NT2/D1 (cell line): ENCODE measurements around the gene SCARB2.

Experiments
- SUZ12 ChIP-seq: IDR thresholded peaks from 2 replicates; pipeline ENCODE4 v1.6.1; 2011; ENCODE audit not compliant: insufficient read length, insufficient read depth; ENCODE audit errors: extremely low read depth
- YY1 ChIP-seq: IDR thresholded peaks from 2 replicates; pipeline ENCODE4 v1.6.1; 2011; ENCODE audit not compliant: insufficient read length, insufficient read depth
- ZNF274 ChIP-seq: IDR thresholded peaks from 2 replicates; pipeline ENCODE4 v1.6.1; 2011; ENCODE audit warnings: mild to moderate bottlenecking, low read depth, low read length

- TF ChIP-seq ZNF274, result no peak
- no peak for TF ChIP-seq YY1
- TF ChIP-seq SUZ12, result no peak
Observed at GRCh38 chr4:76178296-76178695, 35.3 kb downstream of the SCARB2 start.
